Renal pelvis (tissue), 4 donors: Measurements from ENCODE around the gene COG3. TPM values are rescaled to one million over a fixed set of nuclear protein-coding genes. Genes with fewer than 3 reads are reported as not detected.

Experiments
- DNase-seq: peaks from one replicate; pipeline ENCODE4 v3.0.0-alpha.2; 2013
- polyA plus RNA-seq, 3 donors: library from polyadenylated mRNA; unstranded; fragments of 120-200 nt; gene quantifications; one replicate each; pipeline ENCODE4 v1.2.1, GENCODE V29; 2013; ENCODE audit not compliant: insufficient read length in 3 of 3

The COG3 gene
- polyA plus RNA-seq, 3 donors, result 26.8 to 34.7 (median 30.7) TPM

- DNase-seq, result no peak
These were observed 77.7 kb downstream of the COG3 start for GRCh38 chr13:45542391-45542790.

- DNase-seq, result no peak
These were observed 78.1 kb downstream of the COG3 start for GRCh38 chr13:45542878-45543277.

GRCh38 chr13:45544520-45544919, 79.8 kb downstream of the COG3 start:
- no peak for DNase-seq

- no peak for DNase-seq
These were observed 81.1 kb downstream of the COG3 start for GRCh38 chr13:45545686-45546409.

- DNase-seq, result no peak
These were observed 81.6 kb downstream of the COG3 start for GRCh38 chr13:45546410-45546765.

- no peak for DNase-seq
These were observed 83.5 kb downstream of the COG3 start for GRCh38 chr13:45548281-45548680.

GRCh38 chr13:45554604-45555109, 89.9 kb downstream of the COG3 start:
- no peak for DNase-seq

GRCh38 chr13:45564133-45564776, 99.5 kb downstream of the COG3 start:
- DNase-seq, result no peak

GRCh38 chr13:45565331-45565730, 100.6 kb downstream of the COG3 start:
- DNase-seq, result no peak

- DNase-seq, result no peak
These were observed 110.5 kb downstream of the COG3 start for GRCh38 chr13:45575146-45575829.

GRCh38 chr13:45575830-45576180, 111.1 kb downstream of the COG3 start:
- DNase-seq, result no peak

- no peak for DNase-seq
These were observed 111.7 kb downstream of the COG3 start for GRCh38 chr13:45576466-45576865.

- DNase-seq, result no peak
These were observed 117.8 kb downstream of the COG3 start for GRCh38 chr13:45582408-45583076.

- DNase-seq, result no peak
These were observed 120.1 kb downstream of the COG3 start for GRCh38 chr13:45584816-45585215.

Other genes starting within 250 kb of the COG3 start
- gene TPT1, start 123.8 kb upstream of the COG3 start, polyA plus RNA-seq, result 1,000 to 10,000 TPM; 5,904 to 6,439 (median 5,934) TPM
- 10 to 100 TPM; 19.6 to 29.3 (median 26.5) TPM for gene SLC25A30, start 46.6 kb upstream of the COG3 start, polyA plus RNA-seq
- 1 to 10 TPM in 2 of 3 donors, under 1 TPM in 1; 0.80 to 3.0 (median 3.0) TPM for gene ERICH6B, start 150.8 kb downstream of the COG3 start, polyA plus RNA-seq
- 1 to 10 TPM in 1 of 3 donors, under 1 TPM in 2; 0.74 to 1.1 (median 0.75) TPM for gene CBY2, start 237.4 kb downstream of the COG3 start, polyA plus RNA-seq